COR-L47 (cell line): ENCODE measurements around the gene CCDC28A.

Experiments used
- DNase-seq: peaks from one replicate; lab custom pipeline; 2025; lab: John Stamatoyannopoulos, UW

Gene CCDC28A

DNA sequence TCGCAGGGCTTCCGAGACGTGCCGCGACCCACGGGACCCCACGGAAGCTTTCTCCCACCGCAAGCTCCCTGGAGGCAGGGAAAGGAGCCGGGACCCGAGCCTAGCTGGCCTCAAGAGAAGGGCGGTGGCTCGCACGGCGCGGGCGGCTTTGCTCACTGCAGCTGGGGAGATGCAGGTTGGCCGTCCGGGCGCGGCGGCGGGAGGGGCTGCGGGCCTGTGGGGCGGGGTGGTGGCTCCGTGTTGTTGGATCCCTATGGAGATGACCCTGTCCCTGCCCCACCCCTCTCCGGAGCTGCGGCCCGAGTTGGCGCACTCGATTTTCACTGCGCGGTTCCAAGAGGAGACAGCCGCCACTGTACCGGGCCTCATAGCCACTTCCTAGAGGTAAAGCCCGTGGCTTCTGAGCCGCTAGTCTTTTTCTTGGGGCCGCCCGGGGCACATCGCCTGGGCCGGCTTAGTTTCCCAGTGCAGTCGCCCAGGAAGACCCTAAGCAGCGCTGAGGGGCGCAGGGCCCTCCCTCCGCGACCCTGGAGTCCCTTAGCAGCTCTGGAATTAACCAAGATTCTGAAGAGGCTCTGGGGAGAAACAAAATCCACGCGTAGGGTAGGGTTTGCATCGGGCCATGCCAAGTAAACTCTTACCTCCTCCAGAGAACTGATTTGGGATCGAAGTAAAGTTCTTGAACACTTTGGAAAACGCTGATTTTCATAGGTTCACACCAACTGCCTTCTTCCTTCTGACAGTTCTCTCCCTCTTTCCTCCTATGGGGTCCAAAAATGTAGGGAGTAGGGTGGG, 22.4 kb downstream of the CCDC28A start, which contains the start of gene ECT2L:
TSS of gene ECT2L (plus strand) at position 279 of the 795 bp plus-strand sequence. CDS start 17,188 bp downstream, outside the sequence.
- DNase-seq, result peak; percentile 45

DNA sequence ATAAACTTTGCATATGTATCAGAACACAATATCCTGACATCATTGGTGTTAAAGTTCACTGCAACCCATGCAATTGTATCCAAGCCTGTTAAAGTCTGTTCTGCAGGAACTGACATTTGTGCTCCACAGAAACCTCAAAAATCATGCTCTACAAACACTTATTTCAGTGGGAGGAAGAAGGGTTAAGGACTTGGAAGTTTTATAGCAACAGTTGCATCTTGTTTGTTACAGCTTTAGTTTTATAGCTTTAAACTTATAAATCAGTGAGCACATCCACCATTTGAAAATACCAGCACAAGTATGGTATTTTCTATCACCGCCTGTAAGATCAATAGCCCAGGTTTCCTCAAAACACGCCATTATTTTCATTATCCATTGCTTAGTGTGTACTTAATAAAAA, 23.2 kb downstream of the CCDC28A start:
- DNase-seq, result no peak

DNA sequence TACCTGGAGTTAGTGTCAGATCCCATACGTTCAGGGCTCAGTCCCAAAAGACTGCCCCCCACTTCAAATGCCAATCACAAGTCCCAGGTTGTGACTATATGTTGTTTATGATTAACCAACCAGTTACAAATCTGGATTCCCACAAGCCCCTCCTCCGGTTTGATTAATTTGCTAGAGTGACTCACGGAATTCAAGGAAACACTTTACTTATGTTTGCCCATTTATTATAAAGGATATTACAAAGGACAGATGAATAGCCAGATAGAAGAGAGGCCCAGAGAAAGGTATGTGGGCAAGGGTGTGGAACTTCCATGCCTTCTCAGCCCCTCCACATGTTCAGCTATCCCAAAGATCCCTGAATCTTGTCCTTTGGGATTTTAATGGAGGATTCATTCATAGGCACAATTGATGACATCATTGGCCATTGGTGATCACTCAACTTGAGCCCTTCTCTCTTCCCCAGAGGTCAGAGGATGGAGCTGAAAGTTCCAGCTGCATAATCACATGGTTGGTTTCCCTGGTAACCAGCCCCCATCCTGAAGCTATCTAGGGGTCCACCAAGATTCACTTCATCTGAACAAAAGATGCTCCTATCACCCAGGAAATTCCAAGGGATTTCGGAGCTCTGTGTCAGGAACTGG, 24.4 kb downstream of the CCDC28A start:
- no peak for DNase-seq

DNA sequence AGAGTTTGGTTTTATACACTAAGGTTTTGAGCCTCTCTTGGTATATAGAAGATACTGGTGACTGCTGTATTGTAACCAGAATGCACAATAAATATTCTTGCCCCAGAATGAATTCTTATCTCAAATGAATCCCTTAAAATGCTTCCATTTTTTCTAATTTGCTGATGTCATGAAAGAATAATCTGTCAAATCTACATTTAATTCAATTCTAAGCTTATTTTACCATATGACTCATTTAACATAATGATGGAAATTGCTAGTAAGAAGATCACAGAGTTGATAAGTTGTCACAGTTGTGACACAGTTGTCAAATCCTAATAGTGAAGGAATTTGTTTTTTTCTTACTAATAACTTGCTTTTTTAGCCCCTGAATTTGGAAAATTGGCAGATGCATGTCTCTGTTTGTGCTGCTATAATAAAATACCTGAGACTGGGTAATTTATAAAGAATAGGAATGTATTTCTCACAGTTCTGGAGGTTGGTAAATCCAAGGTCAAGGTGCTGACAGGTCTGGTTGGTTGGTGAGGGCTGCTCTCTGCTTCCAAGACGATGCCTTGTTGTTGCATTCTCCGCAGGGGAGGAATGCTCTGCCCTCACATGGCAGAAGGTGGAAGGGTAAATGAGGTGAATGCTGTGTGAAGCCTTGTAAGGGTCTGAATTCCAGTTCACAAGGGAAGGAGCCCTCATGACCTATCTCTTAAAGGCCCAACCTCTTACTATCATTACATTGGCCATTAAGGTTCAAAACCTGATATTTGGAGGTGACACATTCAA, 27.0 kb downstream of the CCDC28A start:
- DNase-seq, result no peak

DNA sequence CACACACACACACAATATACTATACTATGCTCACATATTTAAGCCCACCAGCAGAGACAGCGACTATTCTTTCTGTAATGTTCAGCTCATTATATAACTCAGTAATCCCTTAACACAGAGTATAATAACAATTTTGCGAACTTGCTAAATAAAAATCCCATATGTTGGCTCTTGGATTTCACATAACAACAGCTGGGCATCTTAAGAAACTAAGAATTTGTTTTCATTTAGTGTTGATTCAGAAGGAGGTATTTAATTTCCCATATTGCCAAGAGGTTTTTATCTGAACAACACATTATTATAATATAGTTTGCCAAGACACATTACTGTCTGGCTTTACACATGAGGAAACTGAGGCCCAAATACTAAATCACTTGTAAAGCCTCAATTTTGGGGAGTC, 29.8 kb downstream of the CCDC28A start:
- no peak for DNase-seq

DNA sequence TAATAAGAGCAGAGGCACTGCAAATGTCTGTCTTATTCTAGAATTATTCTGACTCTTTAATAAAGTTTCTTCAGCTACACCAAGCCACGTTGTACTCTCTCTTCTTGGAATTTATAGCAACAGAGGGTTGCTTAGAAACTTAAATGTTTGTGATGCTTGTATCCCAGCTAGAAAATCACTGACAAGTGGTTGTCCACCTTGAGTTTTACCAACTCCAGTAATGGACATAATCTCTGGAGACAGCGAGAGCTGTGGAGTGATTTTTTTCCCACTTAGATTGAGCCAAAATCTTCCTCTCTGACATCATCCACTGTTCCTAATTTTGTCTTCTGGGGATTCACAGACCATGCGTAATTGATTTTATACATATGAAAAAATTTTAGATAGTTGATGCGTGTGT, 30.3 kb downstream of the CCDC28A start:
- DNase-seq, result no peak

DNA sequence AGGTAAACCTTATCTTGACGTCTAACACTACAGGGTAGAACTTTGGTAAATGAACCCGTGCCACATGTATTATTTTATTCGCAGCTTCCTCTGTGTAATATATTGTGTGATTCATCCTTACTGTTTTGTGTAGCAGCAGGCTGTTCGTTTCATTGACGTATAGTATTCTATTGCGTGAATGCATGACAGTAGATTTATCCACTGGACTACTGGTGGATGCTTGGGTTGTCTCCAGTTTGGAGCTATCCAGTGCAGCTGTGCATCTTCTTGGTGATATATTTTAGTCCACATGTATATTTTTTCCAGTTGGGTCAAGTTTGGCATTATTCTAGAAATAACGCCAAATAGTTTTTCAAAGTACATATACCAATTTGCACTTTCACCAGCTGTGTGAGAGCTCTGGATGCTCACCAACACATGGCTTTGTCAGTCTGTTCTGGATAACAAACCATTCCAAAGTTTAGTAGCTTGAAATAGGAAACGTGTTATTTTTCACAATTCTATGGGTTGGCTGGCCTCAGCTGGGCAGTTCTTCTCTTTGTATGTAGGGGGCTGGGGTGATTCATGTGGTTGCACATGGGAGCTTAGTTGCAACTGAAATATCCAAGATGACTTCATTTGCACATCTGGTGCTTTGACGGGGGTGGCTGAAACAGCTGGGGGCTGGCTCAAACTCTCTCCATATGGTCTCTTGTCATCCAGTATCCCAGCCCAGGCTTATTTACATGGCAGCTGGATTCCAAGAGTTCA, 31.6 kb downstream of the CCDC28A start:
- no peak for DNase-seq

DNA sequence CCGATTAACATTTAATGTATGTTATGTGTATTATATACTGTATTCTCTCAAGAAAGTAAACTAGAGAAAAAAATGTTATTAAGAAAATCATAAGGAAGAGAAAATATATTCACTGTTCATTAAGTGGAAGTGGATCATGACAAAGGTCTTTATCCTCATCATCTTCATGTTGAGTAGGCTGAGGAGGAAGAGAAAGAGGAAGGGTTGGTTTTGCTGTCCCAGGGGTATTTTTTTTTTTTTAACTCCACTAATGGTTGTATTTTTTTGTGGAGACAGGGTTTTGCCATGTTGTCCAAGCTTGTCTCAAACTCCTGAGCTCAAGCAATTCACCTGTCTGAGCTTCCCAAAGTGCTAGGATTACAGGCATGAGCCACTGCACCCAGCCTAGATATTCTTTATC, 33.3 kb downstream of the CCDC28A start:
- no peak for DNase-seq

DNA sequence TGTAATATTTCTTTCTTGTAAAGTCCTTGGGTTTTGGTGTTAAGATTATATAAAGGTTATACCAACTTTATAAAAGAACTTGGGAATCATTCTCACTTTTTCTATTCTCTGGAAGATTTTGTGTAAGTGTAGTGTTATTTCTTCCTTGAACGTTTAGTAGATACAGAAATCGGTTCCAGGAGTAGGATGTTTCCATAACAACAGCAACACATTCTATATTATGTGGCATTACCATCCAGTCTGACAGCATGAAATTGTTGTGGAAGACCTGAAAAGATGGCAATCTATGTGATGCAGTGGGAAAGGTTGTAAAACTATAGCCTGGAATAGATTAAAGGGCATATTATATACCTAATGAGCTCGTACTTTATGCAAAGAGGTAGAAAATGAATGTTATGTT, 36.1 kb downstream of the CCDC28A start:
- no peak for DNase-seq

DNA sequence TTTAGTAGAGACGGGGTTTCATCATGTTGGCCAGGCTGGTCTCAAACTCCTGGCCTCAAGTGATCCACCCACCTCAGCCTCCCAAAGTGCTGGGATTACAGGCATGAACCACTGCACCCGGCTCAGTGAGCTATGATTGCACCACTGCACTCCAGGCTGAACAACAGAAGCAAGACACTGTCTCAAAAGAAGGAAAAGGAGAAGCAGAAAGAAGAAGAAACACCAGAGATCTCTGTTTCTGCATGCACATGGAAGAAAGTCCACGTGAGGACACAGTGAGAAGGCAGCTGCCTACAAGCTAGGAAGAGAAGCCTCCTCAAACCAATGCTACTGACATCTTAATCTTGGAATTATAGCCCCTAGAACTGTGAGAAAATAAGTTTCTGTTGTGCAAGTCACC, 38.3 kb downstream of the CCDC28A start:
- no peak for DNase-seq

DNA sequence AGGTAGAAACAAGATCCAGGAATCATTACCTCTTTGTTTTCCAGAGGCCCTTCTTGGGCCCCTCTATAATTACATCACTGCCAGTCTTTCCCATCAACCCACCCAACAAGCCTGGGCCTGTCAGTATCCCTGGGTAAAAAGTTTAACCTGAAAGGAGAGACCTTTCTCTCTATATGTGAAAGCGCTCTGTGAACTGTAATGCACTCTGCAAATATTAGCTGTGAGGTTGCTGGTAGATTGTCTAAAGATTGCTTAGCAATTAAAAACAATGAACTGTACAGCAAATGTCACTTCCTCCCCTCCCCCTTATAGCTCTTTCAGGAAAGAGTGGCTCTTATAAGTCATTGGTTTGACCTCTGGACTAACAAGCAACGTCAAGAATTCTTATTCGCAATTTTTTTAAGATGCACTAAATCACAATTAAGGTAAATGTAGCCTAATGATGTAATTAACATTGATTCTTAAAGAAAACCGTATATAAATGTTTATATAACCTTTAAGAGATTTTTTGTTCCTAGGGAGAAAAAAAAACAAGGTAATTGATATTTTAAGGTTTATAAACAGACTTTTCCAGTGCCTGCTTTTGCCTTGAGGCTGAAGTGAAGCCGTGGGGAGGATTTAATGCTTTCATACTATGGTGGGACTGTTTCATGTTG, 40.7 kb downstream of the CCDC28A start:
- DNase-seq, result peak; percentile 70

DNA sequence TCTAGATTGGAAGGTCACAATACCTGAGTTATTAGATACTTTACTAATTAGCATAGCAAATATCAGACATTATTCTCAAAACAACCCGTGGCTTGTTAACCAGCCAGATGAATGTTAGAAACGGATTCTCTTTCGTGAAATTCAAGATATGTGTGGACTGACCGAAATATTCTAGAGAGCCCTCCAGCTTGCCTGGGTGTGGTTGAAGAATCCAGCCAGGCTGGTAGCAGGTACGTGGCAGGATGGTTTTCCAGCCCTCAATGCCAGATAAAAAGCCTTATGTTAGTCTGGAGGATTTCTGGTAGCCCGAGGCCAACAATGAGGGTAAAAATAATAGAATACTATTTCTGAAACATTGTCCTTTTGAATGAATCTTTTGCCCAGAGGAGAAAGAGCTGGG, 41.7 kb downstream of the CCDC28A start:
- no peak for DNase-seq

DNA sequence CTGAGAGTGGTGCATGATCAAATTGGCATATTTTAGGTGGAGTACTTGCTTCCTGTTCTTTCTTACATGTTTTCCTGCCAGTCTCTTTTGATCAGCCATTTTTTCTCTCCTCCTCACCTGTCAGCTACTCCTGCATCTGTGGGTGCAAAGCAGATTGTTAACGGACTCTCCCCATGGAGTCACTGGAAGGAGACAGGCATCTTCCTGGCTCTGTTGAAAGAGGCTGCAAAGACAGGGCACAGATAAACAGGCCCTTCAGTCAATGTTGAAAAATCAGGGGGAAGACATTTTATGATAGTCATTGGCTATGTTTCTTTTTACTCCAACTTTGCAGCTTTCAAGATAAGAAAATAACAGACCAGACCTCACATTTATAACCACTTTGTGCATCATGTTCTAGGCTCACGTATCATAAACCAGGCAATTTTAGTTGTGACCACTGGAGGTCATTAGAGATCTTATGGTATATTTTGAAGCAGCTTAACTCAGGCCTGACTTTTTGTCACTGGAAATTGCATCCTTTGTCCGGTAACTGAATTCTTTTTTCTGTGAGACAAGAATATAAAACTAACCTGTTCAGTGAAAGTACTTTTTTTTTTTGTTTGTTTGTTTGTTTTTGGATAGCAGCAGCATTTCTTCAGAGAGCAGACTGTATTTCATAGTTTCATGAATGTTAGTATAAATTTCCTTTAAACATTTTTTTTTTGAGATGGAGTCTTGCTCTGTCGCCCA, 42.4 kb downstream of the CCDC28A start:
- DNase-seq, result peak; percentile 35

DNA sequence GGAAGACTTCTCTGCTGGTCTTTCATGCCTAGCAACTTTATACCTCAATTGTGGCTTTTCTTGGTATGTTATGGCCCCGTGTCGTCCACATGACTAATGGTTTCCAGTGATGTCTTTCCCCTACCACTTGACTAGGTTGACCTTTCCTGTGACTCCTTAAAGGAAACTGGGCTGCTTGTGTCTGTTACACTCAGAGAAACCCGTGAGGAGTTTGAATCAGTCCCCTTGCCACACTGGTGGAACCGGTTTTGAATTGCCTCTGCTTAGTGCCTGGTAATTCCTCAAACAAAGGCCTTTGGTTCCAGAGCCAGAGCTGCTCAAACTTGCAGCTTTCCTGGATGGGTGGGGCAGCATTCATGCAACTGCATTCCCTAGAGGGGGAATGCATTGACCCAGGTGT, 44.2 kb downstream of the CCDC28A start:
- peak; percentile 56 for DNase-seq

DNA sequence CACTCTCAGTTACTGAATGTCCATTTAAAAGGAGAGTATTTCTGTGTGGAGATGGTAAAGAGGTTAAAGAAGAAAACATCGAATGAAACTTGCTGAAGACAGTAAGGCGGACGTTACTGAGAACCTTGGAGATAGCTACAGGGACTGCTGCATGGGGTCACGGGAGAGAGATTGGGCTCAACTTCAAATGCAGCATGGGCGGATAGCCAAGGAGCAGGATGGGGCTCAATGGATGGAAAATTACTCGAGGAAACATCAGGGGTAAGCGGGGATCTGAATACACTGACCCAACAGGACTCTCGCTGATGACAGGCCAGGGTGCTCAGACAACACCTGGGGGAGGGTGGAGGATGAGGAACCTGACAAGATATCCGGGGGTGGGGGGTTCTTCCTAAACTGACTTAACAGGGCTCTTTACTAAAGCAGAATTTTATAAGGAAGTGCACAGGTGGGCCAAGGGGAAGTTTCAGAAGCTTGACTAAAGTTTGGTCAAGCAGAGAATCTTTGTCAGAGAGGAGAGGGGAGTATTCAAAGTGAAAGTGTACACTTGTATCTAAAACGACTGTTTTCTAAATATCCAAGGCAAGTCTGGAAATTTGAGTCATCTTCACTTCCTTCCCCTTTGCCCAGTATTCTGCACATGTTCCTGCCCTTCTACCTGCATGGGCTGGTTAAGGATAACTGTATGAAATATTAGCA, 45.1 kb downstream of the CCDC28A start:
- no peak for DNase-seq

DNA sequence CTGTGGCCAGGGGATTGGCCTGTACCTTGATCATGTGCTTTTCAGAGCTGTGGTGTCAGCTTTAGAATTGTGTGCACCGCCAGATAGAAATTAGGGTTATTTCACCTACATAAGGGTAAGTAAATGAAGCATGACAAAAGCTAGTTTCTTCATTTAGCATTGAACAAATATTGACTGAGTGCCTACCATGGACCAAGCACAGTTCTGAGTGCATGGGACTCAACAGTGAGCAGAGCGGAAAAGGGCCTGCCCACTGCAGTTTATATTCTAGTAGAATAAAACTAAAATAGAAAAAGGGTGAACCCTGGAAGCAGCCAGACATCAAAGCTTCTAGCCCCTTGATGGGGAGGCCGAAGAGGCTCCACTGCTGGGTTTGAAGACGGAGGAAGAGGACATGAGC, 48.0 kb downstream of the CCDC28A start:
- DNase-seq, result no peak

DNA sequence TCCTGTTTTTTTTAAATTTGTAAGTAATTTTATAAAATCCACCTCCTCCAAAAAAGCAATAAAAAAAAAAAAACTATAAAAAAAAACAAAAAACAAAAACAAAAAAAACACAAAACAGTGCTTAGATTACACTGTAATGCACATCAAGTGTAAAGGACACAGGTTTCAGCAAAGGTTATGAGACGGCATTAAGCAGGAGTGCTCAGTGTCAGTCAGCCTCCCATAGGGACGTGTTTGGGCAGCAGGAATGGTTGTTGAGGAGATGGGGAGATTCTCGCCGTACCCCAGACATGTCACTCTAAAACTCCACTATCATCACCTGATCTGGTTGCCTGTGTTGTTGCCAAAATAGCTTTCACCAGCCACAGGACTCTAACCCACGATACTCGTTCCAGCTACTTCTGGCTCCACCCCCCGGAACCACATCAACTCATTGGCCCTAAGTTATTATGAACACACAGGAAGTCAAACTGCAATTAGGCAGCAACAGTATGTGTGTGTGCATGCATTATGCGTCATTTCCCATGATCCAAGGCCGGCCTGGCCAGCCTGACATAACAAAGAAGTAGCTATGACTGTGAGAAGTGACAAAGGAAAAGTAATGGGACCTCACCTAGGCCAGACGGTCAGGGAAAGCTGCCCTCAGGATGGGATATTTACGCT, 51.0 kb downstream of the CCDC28A start:
- no peak for DNase-seq

DNA sequence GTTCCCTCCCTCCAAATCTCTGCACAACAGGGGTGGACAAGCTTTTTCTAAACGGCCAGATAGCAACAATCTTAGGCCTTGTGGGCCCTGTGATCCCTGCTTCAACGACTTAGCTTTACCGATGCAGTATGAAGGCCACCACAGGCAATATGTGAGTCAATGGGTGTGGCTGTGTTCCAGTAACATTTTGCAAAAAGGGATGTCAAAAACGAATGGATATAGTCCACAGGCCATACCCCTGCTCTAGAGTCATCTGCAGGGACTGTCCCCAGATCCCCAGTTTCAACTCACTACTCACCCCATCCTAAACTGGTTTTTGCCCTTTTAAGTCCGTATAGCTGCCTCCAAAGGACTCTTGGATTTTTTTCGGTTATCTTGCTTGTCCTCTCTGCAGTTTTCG, 56.7 kb downstream of the CCDC28A start:
- no peak for DNase-seq

DNA sequence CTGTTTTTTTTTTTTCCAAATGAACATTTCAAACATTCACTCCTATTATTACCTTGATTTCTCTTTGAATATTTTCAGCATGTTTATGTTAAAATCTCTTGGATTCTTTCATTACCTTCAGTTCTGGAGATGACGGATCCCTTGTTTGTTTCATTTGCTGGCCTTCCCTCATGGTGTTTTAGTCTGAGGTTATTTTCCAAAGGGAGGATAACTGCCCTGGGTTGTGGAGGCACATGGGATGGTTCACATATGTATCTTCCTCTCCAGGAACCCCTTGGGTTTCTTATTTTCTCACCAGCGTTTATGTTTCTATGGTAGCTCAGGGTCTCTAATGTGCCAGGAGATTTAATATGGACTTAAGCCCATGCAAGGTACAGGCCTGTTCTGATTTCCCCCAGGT, 58.6 kb downstream of the CCDC28A start:
- no peak for DNase-seq
